NCI-H2029 (cell line): ENCODE results near the gene GALNT8.

Experiments used
- DNase-seq: peaks from one replicate; lab custom pipeline; 2025; lab: John Stamatoyannopoulos, UW

GALNT8 gene

GRCh38 chr12:4796694-4797482 lies 76.7 kb downstream of the GALNT8 start:
- DNase-seq, result no peak

GRCh38 chr12:4800555-4800954 lies 80.4 kb downstream of the GALNT8 start:
- DNase-seq, result no peak

- no peak for DNase-seq
Measured at GRCh38 chr12:4802841-4803240, 82.6 kb downstream of the GALNT8 start.

DNA sequence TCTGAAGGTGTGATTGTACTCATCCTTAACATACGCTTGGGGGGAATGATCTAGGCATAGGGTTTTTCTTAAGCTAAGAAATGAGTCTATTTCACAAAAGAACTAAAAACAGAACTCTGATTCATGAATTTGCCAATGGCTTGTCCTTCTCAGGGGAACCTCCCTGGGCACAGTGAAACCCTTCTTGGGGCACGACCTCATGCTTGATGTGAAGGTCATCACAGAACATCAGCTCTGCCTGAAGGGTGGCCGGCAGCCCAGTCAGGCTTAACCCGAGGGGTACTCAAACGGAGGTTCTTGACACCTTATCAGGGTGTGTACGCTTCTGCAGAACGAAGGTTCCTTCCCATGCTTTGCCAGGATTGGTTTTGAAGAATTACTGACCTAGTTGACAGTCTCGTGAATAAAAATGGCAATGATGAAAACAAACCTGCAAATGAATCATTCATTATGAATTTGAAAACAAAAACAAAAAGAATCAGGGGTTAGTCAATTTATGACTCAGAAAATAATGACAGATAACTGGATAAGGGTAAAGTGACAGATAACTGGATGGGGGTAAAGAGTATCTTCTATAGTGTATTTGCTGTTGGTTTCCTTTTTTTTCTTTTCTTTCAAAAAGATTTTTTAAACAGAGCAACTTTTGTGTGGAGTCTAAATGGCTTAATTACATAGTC lies 86.4 kb downstream of the GALNT8 start:
- DNase-seq, result no peak

GRCh38 chr12:4807116-4807783 lies 87.0 kb downstream of the GALNT8 start:
- DNase-seq, result no peak

- DNase-seq, result no peak
Measured at GRCh38 chr12:4807813-4808212, 87.6 kb downstream of the GALNT8 start.

DNA sequence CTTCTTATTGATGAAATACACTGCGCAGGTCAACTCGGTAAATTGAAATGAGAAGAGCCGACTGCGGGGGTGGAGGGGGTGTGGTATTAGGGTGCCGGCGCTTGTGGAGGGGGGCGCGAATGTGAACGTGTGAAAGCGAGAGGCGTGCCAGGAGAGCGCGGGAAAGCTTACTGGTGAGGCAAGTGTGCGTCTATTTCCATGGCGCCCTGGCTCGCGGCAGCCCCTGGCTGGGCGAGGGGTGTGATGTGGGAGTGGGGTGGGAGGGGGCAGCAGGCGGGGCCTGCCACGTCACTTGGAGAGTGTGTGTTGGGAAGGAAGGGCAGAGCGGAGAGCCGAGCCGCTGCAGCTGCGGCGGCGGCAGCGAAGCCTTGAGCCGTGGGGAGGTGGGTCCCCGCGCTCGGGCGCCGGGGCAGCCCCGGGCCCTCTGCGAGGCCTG lies 88.8 kb downstream of the GALNT8 start:
- no peak for DNase-seq

- DNase-seq, result no peak
Measured at GRCh38 chr12:4809449-4810218, 89.4 kb downstream of the GALNT8 start.

DNA sequence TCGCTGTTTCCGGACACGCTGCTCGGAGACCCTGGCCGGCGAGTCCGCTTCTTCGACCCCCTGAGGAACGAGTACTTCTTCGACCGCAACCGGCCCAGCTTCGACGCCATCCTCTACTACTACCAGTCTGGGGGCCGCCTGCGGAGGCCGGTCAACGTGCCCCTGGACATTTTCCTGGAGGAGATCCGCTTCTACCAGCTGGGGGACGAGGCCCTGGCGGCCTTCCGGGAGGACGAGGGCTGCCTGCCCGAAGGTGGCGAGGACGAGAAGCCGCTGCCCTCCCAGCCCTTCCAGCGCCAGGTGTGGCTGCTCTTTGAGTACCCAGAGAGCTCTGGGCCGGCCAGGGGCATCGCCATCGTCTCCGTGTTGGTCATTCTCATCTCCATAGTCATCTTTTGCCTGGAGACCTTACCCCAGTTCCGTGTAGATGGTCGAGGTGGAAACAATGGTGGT lies 90.0 kb downstream of the GALNT8 start:
- DNase-seq, result no peak

GRCh38 chr12:4812624-4813327 lies 92.6 kb downstream of the GALNT8 start:
- DNase-seq, result no peak

DNA sequence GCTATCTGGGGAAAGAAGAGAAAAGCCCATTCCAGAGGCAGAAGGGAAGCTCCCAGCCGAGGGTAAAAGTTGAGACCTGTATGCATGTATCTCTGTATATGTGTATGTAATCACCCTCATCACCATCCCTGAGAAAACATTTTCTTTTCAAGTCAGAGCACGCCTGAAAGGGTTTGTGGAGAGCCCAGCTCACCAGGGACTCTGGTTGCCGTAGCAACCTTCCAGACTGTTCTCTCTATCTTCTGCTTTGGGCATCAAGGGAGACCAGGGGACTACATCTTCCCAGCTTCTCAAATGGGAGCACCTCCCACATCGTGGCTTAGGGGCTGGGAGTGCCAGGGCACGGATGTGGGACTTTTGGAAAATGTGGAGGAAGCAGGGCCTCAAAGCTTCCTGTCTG lies 93.5 kb downstream of the GALNT8 start:
- DNase-seq, result no peak

DNA sequence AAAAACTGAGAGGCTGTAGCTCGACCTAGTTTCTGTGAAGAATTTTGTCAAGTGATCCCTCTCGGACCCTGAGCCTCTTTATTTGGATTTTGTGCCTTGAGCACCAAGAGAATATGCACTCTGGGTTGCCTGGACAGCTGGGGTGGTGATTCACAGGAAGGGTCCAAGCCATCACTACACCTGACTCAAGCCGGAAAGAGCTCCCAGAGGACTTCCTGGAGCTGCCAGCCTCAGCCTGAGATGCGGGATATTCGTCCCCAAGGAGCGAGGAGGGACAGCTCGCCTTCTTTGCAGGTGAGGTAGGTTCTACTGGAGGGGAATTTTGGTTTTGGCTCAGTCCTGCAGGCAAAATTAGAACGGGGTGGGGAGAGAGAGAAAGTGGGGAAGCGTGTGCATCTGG lies 94.3 kb downstream of the GALNT8 start:
- no peak for DNase-seq

GRCh38 chr12:4816744-4817525 lies 96.7 kb downstream of the GALNT8 start:
- no peak for DNase-seq

DNA sequence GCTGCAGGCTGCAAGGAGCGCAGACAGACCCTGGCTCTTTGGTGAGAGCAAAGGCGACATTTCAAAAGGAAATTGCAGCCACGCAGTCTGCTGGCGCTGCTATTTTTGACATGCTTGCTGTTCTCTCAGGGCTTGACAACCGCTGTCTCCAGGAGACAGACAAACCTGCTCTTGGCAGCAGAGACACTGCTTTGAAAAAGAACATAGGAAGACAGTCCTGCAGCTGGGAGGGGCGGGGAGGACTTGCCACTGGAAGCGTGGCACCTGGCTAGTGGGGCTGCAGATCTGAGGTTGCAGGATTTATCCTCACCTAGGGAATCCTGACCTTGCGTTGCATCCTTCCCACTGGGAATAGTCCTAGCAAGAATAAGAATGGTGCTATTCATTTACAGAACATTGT lies 97.7 kb downstream of the GALNT8 start:
- no peak for DNase-seq

- no peak for DNase-seq
Measured at GRCh38 chr12:4819654-4820053, 99.5 kb downstream of the GALNT8 start.

- no peak for DNase-seq
Measured at GRCh38 chr12:4820971-4821370, 100.8 kb downstream of the GALNT8 start.
